Measurements from ENCODE around the gene B3GNT9. TPM values are rescaled to one million over a fixed set of nuclear protein-coding genes. Genes with fewer than 3 reads are reported as not detected.

B3GNT9 gene
- total RNA-seq, 1 donor from 2014 or later: 8.3 TPM

GRCh38 chr16:67116388-67117311 is 34.1 kb downstream of the B3GNT9 start:
- intact Hi-C loops (cut with micrococcal nuclease): no loop called here

DNA sequence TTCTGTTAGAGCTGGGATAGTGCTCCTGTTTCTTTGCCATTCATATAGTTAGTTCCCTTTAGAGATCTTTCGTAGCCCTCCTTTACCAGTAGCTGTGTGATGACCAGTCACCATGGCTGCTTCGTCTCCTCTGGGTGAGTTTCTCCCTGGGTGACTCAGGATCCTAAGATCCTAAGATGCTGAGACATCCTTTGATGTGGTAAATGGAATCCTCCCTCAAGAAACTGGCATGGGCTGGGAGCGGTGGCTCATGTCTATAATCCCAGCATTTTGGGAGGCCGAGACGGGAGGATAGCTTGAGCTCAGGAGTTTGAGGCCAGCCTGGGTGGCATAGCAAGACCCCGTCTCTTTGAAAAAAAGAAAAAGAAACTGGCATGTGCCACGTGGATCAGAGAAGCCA is 35.2 kb downstream of the B3GNT9 start:
- intact Hi-C loops (cut with micrococcal nuclease): no loop called here

DNA sequence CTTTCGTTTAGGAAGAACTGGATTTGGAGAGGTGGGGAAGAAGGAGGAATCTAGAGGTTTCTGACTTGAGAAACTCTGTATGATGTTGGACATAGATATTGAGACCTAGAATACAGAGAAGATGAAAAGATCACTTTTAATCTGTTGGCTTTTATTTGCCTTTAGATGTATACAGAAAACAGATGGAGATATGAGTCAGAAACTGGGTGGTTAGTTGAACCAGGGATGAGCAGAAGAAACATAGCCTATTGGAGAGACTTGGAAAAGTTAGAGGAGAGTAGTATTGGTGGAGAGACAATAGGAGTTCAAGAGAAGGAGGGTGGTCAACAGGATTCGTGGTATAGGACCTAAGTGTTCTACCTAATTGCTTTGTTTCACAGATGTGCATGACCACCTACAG is 36.0 kb downstream of the B3GNT9 start:
- intact Hi-C loops (cut with micrococcal nuclease): no loop called here

GRCh38 chr16:67112591-67113399 is 38.0 kb downstream of the B3GNT9 start:
- intact Hi-C loops (cut with micrococcal nuclease): no loop called here

DNA sequence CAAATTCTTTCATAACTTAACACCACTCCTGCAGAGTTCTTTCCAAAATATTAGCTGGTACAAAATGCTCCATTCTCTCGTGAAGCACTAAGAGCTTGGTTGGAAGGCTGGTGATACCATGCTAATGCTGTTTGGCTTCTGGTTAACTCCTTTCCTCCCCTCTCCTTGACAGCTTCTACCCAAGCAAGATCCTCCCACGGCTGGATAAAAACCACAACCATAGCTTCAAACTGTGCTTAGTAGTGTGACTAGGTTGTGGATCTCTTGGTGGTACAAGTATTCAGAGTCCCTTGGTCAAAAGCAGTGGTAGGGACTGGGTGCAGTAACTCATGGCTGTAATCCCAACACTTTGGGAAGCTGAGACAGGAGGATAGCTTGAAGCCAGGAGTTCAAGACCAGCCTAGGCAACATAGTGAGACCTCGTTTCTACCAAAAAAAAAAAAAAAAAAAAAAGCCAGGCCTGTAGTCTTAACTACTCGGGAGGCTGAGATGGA is 38.8 kb downstream of the B3GNT9 start:
- intact Hi-C loops (cut with micrococcal nuclease): no loop called here

GRCh38 chr16:67109407-67110135 is 41.2 kb downstream of the B3GNT9 start, which contains the start of gene PHAF1:
Gene PHAF1 (plus strand): TSS chr16:67109941. CDS start chr16:67110176, 235 bp downstream.
- intact Hi-C loops (cut with micrococcal nuclease): loop anchor here (5.0 kb wide), 1 partner anchor 48 kb away; the partner anchor contains the start of genes FBXL8 and TRADD

DNA sequence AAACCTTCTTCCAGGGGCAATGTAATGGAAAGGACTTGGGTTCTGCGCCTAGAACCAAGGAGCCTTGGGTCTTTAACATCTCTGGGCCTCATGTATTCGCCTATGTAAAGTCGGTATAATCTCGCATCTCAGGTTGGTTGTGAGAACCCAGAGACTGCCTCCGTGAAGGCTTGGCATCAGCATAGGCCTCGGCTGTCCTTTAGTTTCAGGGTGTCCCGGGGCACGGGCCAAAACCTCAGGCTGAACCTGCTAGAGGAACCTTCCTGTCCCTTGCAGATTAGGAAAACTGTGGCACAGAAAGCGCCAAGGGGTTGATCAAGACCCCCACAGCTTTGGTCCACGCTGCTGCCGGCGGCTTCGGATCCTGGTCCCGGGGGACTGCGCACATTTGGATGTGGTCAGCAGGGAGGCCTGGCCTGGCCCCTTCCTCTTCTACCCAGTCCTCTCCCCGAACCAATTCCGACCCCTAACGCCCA is 41.8 kb downstream of the B3GNT9 start:
- intact Hi-C loops (cut with micrococcal nuclease): loop anchor here (5.0 kb wide), 1 partner anchor 48 kb away; the partner anchor contains the start of genes FBXL8 and TRADD

- intact Hi-C loops (cut with micrococcal nuclease): loop anchor here (5.0 kb wide), 1 partner anchor 49 kb away; the partner anchor contains the start of genes FBXL8 and TRADD
Measured at GRCh38 chr16:67108489-67108888, 42.3 kb downstream of the B3GNT9 start.

GRCh38 chr16:67105881-67106280 is 44.9 kb downstream of the B3GNT9 start:
- intact Hi-C loops (cut with micrococcal nuclease): loop anchor here (5.0 kb wide), 1 partner anchor 51 kb away; the partner anchor contains the start of genes FBXL8 and TRADD

DNA sequence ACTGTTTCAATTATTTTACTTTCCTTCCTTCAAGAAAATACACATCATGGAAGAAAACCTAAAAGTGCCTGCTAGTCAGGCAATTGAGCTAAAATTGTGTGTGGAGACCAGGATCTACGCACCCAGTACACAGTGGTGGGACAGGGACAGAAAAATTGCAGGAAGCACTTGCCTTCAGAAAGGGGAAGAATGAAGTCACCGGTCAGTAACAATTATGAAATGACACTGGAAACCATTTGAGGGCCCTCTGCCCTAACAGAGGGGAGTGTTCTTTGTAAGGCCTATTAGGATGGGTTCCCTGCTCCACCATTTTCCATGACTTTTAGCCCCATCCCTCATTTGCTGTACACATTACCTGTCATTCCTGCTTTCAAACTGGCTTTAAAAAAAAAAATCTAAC is 45.6 kb downstream of the B3GNT9 start:
- intact Hi-C loops (cut with micrococcal nuclease): loop anchor here (5.0 kb wide), 1 partner anchor 52 kb away; the partner anchor contains the start of genes FBXL8 and TRADD

- intact Hi-C loops (cut with micrococcal nuclease): loop anchor here (5.0 kb wide), 1 partner anchor 52 kb away; the partner anchor contains the start of genes FBXL8 and TRADD
Measured at GRCh38 chr16:67104845-67105244, 46.0 kb downstream of the B3GNT9 start.

GRCh38 chr16:67104061-67104460 is 46.7 kb downstream of the B3GNT9 start:
- intact Hi-C loops (cut with micrococcal nuclease): no loop called here

DNA sequence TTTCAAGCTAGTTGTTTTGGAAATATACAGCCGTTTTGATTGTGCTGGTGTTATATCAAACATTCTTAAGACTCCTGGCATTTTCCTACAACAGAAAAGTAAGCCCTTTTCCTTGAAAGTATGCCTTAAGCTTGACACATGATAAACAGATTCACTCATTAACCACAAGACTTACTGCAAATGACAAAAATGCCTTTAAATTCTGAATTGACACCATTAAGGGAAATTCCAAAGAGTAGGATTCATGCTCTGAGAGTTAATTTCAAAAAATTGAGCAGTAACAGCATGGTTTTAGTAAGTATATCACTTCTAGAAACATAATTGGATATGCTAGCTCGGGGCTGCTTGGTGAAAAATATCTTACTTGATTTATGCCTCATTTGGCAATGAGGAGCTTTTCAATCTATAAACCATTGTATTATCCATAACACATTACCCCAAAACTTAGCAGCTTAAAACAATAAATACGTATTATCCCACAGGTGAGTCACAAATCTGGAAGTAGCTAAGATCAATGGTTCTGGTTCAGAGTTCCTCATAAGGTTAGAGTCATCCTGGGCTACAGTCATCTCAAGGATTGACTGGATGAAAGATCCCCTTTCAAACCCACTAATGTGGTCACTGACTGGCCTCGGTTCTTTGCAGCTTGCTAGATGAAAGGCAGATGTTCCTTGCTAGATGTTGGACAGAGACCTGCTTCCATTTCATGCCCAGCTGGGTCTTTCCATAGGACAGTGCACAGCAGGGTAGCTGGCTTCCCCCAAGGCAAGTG is 49.3 kb downstream of the B3GNT9 start:
- intact Hi-C loops (cut with micrococcal nuclease): loop anchor here (2.0 kb wide), 2 partner anchors 83 to 125 kb away; no protein-coding TSS in a partner anchor

DNA sequence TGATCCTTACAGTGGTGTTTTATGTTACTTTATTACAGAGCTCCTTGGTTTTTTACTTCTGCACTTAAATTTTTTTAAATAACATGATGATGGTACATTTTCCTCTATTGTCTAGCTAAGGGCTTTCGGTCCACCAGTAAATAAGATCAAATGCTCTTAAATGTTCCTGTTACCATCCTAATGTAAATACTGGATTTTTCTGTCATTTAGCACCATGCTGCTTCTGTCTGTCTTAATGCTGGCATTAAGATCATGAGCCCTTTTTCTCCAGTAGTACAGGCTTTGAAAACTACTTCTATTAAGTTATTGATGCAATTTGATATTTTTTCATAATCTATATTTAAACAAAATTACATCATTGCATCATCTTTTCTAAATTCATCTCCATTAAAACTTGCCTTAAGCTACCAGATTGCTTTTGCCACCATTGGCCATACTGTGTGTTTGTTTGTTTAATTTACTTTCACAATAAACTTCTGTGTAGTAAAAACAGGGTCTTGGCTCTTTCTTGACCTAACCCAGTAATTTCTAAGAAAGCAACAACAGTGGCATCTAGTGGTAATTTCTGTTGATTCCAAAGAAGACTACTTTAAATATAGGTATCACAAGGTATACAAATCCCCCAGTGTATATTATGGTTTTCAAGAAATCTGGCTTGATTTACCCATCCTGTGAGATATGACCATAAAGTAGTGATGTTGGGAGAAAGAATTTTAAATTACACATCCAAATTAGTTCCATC is 50.1 kb downstream of the B3GNT9 start:
- intact Hi-C loops (cut with micrococcal nuclease): loop anchor here (2.0 kb wide), 2 partner anchors 82 to 124 kb away; no protein-coding TSS in a partner anchor

- intact Hi-C loops (cut with micrococcal nuclease): no loop called here
Measured at GRCh38 chr16:67098599-67098998, 52.2 kb downstream of the B3GNT9 start.

Measured in T-helper 2 cell treated with Interferon-gamma antibody and Interleukin-4, amounts not matched to agents 100 ng/mL and 5 ng/mL, for 36 hours (primary cell).